ENCODE data around the gene PEX6.

The PEX6 gene

DNA sequence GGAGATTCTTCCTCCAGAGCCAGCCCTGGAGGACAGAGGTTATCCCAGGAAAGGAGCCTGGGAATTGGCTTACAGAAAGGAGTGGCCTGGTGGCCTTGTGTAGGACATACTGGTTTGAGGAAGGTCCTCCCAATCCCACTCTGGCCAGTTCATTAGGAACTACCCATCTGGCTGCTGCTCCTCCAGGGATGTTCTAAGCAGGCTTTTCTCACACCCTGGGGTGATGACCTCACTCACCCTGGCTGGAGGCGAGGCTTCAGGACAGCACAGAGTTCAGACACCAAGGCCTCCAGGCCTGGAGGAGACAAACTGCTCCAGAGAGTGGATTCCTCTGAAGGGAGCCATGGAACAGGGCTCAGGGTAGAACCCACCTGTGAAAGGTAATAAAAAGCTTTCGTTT is 9.6 kb downstream of the PEX6 start:
- no peaks in the 10 kb centered on the region for H3K4me1 ChIP-seq (ENCODE audit: control insufficient read depth, insufficient read depth, low read length)
- H3K9ac ChIP-seq (ENCODE audit: low read length), result no peak overlapping the region
- no peaks in the 10 kb centered on the region for H3K27me3 ChIP-seq (ENCODE audit: control insufficient read depth, insufficient read depth, low read length)
- peaks cover 8% of the 10 kb centered on the region for H3K36me3 ChIP-seq (ENCODE audit: control insufficient read depth, insufficient read depth, low read length)
- H3K4me3 ChIP-seq (ENCODE audit: low read length), result no peak overlapping the region
- no peak overlapping the region for H3K27ac ChIP-seq (ENCODE audit: low read depth, low read length)

DNA sequence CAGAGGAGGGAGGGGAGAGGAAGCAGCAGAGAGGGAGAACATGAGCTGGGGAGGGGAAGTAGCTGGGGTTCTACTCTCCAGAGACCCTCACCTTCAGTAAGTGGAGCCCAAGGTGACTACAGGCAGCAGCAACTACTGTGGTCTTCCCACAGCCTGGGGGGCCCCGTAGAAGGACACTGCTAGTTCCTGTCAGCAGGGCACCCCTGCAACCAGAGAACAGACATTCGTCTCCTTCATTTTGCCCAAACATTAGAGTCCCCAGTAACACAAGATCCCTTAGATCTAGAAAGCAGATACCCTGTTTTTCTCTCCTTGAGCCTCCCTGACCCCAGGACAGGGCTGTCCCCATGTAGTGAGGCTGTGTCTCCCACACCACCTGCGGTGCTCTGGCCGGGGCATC is 10.2 kb downstream of the PEX6 start:
- H3K36me3 ChIP-seq (ENCODE audit: control insufficient read depth, insufficient read depth, low read length), result peaks cover 12% of the 10 kb centered on the region
- H3K27ac ChIP-seq (ENCODE audit: low read depth, low read length), result no peak overlapping the region
- H3K4me3 ChIP-seq (ENCODE audit: low read length), result no peak overlapping the region
- H3K4me1 ChIP-seq (ENCODE audit: control insufficient read depth, insufficient read depth, low read length), result no peaks in the 10 kb centered on the region
- H3K9ac ChIP-seq (ENCODE audit: low read length), result no peak overlapping the region
- no peaks in the 10 kb centered on the region for H3K27me3 ChIP-seq (ENCODE audit: control insufficient read depth, insufficient read depth, low read length)

DNA sequence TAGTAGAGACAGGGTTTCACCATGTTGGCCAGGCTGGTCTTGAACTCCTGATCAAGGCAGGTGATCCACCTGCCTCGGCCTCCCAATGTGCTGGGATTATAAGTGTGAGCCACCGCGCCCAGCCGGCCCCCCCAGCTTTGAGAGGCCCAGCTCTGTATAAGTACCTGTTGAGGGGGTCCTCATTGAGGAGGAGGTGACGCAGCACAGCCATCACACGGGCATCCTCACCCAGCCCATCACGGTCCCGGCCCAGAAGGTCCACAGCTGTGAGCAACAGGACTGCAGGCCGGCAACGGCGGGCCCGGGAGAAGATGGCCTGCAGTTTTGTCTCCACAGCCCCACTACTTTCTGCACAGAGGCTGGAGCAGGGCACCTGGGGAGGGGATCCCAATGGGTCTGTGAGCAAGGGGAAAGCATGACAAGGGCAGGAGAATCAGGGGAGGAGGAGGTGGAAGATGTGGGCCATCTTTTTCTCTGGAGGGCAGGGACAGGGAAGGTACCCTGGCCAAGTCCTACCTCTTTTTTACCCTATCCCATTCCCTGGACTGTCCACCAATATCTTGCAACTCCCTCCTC is 10.8 kb downstream of the PEX6 start:
- Histone ChIP-seq H3K27ac (ENCODE audit: low read depth, low read length) (no peak overlapping the region), H3K4me3 (ENCODE audit: low read length) (no peak overlapping the region), H3K9ac (ENCODE audit: low read length) (no peak overlapping the region), H3K36me3 (ENCODE audit: control insufficient read depth, insufficient read depth, low read length) (peaks cover 14% of the 10 kb centered on the region), H3K4me1 (ENCODE audit: control insufficient read depth, insufficient read depth, low read length) (no peaks in the 10 kb centered on the region), H3K27me3 (ENCODE audit: control insufficient read depth, insufficient read depth, low read length) (no peaks in the 10 kb centered on the region)

DNA sequence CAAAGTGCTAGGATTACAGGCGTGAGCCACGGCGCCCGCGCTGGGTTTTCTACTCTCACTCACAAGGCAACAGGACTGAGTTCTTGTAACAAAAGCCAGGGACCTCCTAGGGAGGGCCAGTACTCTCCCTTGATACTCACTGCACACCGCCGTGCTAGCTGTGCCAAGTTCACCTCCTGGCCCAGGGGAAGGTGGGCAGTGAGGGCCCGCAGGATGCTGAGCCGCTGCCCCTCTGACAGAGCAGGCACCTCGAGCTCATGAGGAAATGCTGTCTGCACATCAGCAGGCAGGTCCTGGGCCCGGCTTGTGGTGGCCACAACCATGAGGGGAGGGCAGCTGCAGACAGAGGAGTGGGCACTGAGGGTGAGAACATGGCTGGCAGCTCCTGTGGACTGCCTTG is 11.8 kb downstream of the PEX6 start:
- H3K36me3 ChIP-seq (ENCODE audit: control insufficient read depth, insufficient read depth, low read length), result peaks cover 14% of the 10 kb centered on the region
- no peaks in the 10 kb centered on the region for H3K27me3 ChIP-seq (ENCODE audit: control insufficient read depth, insufficient read depth, low read length)

DNA sequence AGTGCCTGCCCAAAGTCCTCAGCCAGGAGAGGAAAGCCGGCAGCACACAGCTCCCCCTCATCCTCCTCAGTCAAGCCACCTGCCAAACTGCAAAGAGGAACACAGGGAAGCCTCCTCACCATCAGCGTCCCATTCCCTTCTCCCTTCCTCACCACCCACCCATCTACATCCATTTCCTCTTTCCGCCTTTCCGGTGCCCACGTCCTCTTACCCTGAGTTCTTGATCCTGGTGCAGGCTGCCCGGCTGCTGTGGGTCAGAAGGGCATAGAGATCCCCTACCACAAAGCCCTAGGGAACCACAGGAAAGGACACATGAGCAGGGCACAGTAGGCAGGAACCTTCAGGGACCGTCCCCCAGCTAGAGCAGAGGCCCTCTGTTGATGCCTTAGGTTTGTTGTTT is 12.4 kb downstream of the PEX6 start:
- Histone ChIP-seq H3K9ac (ENCODE audit: low read length) (no peak overlapping the region), H3K27me3 (ENCODE audit: control insufficient read depth, insufficient read depth, low read length) (no peaks in the 10 kb centered on the region), H3K4me1 (ENCODE audit: control insufficient read depth, insufficient read depth, low read length) (no peaks in the 10 kb centered on the region), H3K4me3 (ENCODE audit: low read length) (no peak overlapping the region), H3K36me3 (ENCODE audit: control insufficient read depth, insufficient read depth, low read length) (peaks cover 16% of the 10 kb centered on the region), H3K27ac (ENCODE audit: low read depth, low read length) (no peak overlapping the region)

More for the DNA sequence above, 11.8 kb downstream of the PEX6 start:
- Histone ChIP-seq H3K4me1 (ENCODE audit: control insufficient read depth, insufficient read depth, low read length) (no peaks in the 10 kb centered on the region), H3K27ac (ENCODE audit: low read depth, low read length) (no peak overlapping the region), H3K9ac (ENCODE audit: low read length) (no peak overlapping the region), H3K4me3 (ENCODE audit: low read length) (no peak overlapping the region)

DNA sequence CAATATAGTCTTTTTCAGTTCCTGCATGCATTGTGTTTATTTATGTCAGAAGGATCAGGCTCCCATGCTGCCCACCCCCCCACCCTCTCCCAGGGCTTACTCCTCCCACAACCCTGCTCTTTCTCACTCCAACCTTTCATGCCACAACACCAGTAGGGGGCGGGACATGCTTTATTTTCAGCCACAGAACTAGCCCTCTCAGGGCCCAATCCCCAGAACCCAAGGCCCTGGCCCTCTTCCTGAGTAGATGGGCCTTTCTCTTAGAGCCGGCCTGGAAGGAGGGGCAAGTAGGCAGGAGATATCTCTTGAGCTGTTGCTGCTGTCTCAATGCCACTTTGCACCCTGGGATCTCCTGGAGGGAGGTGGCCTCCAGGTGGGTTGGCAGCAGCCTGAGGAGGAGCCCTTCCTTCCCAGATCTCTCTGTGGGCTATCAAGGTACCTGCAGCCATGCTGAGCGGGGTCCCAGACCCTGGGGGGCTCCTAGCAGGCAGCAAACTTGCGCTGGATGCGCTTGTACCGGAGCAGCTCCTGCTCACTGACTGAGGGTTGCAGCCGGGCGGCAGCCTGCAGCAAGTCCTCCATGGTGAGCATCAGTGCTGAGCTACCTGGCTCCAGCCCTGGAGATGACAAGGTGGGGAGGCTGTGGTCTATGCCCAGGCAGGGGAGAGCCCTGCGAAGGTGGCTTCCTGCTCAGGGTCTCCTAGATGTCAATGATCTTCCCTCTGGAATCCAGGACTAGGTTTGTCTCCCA is 15.0 kb downstream of the PEX6 start:
- Histone ChIP-seq H3K27me3 (ENCODE audit: control insufficient read depth, insufficient read depth, low read length) (no peaks in the 10 kb centered on the region), H3K4me1 (ENCODE audit: control insufficient read depth, insufficient read depth, low read length) (peaks cover 2% of the 10 kb centered on the region), H3K27ac (ENCODE audit: low read depth, low read length) (no peak overlapping the region), H3K4me3 (ENCODE audit: low read length) (no peak overlapping the region), H3K36me3 (ENCODE audit: control insufficient read depth, insufficient read depth, low read length) (peaks cover 16% of the 10 kb centered on the region), H3K9ac (ENCODE audit: low read length) (no peak overlapping the region)

DNA sequence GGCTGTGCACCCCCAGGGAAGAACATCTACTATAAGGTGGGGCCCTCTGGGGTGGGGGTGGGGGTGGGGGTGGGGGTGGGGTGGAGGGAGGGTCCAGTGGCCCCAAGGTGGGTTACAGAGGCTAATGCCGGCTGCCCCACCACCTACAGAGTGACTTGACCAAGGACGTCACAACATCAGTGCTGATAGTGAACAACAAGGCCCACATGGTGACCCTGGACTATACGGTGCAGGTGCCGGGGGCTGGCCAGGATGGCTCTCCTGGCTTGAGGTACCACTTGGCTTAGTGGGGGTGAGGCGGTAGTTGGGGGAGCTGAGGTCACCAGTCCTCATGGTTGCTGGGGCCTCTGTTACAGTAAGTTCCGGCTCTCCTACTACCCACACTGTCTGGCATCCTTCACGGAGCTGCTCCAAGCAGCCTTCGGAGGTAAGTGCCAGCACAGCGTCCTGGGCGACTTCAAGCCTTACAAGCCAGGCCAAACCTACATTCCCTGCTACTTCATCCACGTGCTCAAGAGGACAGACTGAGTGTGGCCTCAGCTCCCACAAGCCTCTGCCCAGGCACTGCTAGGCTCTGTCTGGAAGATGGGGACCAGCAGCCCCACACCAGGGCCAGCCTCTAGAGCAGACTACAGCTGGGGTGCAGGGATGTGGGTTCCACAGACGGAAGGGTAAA is 15.7 kb downstream of the PEX6 start:
- Histone ChIP-seq H3K9ac (ENCODE audit: low read length) (no peak overlapping the region), H3K27me3 (ENCODE audit: control insufficient read depth, insufficient read depth, low read length) (no peaks in the 10 kb centered on the region), H3K4me3 (ENCODE audit: low read length) (no peak overlapping the region), H3K36me3 (ENCODE audit: control insufficient read depth, insufficient read depth, low read length) (peaks cover 16% of the 10 kb centered on the region), H3K4me1 (ENCODE audit: control insufficient read depth, insufficient read depth, low read length) (peaks cover 2% of the 10 kb centered on the region), H3K27ac (ENCODE audit: low read depth, low read length) (no peak overlapping the region)

DNA sequence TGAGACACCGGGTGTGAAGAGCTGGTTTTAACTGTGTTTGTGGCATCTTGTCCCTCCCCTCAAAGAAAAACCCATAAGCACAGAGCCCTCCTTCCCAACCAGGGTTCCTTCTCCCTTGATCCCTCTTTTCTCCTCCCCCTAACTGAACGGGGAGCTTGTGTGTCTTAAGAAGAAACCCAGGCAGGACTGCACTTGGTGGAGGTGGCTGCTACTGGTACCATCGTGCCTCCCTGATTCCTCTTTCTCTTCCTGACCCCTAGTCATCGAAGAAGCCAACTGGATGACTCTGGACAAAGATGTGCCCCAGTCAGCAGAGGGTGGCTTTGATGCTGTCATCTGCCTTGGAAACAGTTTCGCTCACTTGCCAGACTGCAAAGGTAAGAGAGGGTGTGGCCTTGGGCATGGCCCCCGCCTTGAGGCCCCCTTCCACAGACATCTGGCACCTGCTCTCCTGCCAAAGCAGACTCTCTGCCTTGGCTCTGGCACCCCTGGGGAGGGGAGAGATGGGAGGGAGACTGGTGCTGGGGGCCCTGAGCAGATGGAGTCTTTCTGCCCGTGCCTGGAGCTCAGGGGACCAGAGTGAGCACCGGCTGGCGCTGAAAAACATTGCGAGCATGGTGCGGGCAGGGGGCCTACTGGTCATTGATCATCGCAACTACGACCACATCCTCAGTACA is 16.3 kb downstream of the PEX6 start:
- peaks cover 2% of the 10 kb centered on the region for H3K4me1 ChIP-seq (ENCODE audit: control insufficient read depth, insufficient read depth, low read length)
- H3K4me3 ChIP-seq (ENCODE audit: low read length), result no peak overlapping the region
- no peak overlapping the region for H3K9ac ChIP-seq (ENCODE audit: low read length)
- no peaks in the 10 kb centered on the region for H3K27me3 ChIP-seq (ENCODE audit: control insufficient read depth, insufficient read depth, low read length)
- peaks cover 16% of the 10 kb centered on the region for H3K36me3 ChIP-seq (ENCODE audit: control insufficient read depth, insufficient read depth, low read length)
- H3K27ac ChIP-seq (ENCODE audit: low read depth, low read length), result no peak overlapping the region

DNA sequence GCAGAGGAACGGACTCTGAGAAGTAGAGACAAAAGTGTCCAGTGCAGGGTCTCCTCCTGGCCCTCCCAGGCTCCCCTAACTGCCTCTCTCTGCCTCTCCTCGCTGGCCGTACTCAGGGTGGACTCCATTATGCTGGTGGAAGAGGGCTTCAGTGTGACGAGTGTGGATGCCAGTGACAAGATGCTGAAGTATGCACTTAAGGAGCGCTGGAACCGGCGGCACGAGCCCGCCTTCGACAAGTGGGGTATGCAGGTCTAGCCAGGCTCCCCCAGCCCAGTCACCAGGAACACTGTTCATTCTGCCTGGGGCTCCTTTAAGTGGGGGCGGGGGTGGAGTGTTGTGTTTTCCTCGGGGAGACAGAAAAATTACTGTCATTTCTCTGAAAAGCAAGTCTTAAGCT is 16.9 kb downstream of the PEX6 start:
- Histone ChIP-seq H3K27me3 (ENCODE audit: control insufficient read depth, insufficient read depth, low read length) (no peaks in the 10 kb centered on the region), H3K4me3 (ENCODE audit: low read length) (no peak overlapping the region), H3K4me1 (ENCODE audit: control insufficient read depth, insufficient read depth, low read length) (peaks cover 2% of the 10 kb centered on the region), H3K36me3 (ENCODE audit: control insufficient read depth, insufficient read depth, low read length) (peaks cover 16% of the 10 kb centered on the region), H3K27ac (ENCODE audit: low read depth, low read length) (no peak overlapping the region), H3K9ac (ENCODE audit: low read length) (no peak overlapping the region)

DNA sequence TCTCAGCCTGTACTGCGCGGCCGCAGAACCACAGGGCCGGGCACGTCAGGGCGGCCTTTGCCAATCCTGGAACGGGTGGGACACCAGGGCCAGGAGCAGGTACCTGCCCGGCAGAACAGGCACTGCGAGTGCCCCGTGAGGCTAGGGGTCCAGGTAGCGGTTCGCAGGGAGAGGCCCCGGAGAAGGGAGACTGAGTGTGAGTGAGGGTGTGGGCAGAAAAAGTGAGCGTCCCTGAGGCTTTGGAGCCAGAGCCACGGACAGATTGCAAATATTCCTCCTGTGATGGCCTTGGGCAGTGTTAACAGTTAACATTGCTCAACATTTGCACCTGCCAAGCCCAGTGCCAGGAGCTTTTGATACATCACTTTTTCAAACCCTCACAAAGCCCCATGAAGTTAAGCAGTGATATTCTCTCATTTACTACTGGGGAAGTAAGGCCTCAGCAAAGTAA is 17.9 kb downstream of the PEX6 start:
- H3K4me1 ChIP-seq (ENCODE audit: control insufficient read depth, insufficient read depth, low read length), result peaks cover 2% of the 10 kb centered on the region
- H3K27me3 ChIP-seq (ENCODE audit: control insufficient read depth, insufficient read depth, low read length), result no peaks in the 10 kb centered on the region
- H3K9ac ChIP-seq (ENCODE audit: low read length), result no peak overlapping the region
- H3K27ac ChIP-seq (ENCODE audit: low read depth, low read length), result no peak overlapping the region
- peak overlapping the region; percentile 67 for H3K4me3 ChIP-seq (ENCODE audit: low read length)
- H3K36me3 ChIP-seq (ENCODE audit: control insufficient read depth, insufficient read depth, low read length), result peaks cover 10% of the 10 kb centered on the region

DNA sequence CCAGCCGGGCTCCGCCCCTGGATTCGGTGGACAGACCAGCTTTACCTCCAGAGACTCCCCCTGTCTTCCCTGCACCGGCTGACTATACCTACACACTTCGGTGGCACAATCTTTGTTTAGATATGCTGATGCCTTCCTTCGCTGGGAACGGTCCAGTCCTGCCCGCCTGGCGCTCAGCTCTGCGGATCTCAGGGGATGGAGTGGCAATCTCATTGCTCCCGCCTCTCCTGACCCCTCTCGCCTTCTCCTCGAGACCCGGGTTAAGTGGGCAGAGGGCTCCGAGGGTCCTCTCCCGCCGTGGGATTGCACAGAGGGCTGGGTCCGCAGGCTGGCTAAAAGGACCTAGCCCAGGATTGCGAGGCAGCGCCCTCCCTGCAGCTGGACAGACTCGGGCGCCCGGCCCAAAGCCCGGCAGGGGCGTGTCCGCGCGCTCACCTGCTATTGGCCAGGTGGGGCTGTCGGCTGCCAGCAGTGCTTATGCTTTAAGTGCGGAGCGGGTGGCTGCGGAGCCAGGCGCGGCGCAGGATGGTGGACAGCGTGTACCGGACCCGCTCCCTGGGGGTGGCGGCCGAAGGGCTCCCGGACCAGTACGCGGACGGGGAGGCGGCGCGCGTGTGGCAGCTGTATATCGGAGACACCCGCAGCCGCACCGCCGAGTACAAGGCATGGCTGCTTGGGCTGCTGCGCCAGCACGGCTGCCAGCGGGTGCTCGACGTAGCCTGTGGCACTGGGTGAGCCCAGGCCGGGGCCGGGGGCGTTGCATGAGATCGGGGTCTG is 18.6 kb downstream of the PEX6 start, which contains the start of gene GNMT:
GNMT (plus strand) TSS at position 512 of the 777 bp plus-strand sequence; CDS start at position 526, 14 bp downstream.
- no peak within 1 kb of the TSS for H3K9ac ChIP-seq (ENCODE audit: low read length)
- H3K27me3 ChIP-seq (ENCODE audit: control insufficient read depth, insufficient read depth, low read length), result no peaks in the 10 kb centered on the region
- peak within 1 kb of the TSS; percentile 67 for H3K4me3 ChIP-seq (ENCODE audit: low read length)
- no peak within 1 kb of the TSS for H3K27ac ChIP-seq (ENCODE audit: low read depth, low read length)
- peaks cover 2% of the 10 kb centered on the region for H3K4me1 ChIP-seq (ENCODE audit: control insufficient read depth, insufficient read depth, low read length)
- H3K36me3 ChIP-seq (ENCODE audit: control insufficient read depth, insufficient read depth, low read length), result peaks cover 8% of the 10 kb centered on the region

DNA sequence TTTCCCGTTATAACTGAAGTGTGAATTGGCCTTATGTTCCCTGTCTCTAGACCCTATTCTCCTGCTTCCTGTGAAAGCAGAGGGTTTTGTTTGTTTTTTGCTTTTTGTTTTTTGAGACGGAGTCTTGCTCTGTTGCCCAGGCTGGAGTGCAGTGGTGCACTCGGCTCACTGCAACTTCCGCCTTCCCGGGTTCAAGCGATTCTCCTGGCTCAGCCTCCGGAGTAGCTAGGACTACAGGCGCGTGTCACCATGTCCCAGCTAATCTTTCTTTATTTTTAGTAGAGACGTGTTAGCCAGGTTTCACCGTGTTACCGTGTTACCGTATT is 19.1 kb downstream of the PEX6 start:
- peaks cover 2% of the 10 kb centered on the region for H3K4me1 ChIP-seq (ENCODE audit: control insufficient read depth, insufficient read depth, low read length)
- peak overlapping the region; percentile 67 for H3K4me3 ChIP-seq (ENCODE audit: low read length)
- no peak overlapping the region for H3K27ac ChIP-seq (ENCODE audit: low read depth, low read length)
- no peaks in the 10 kb centered on the region for H3K27me3 ChIP-seq (ENCODE audit: control insufficient read depth, insufficient read depth, low read length)
- H3K36me3 ChIP-seq (ENCODE audit: control insufficient read depth, insufficient read depth, low read length), result peaks cover 8% of the 10 kb centered on the region
- no peak overlapping the region for H3K9ac ChIP-seq (ENCODE audit: low read length)

Data from rectal smooth muscle tissue (tissue), 1 donor.